ENCODE measurements around the gene CACNG5.

DNA sequence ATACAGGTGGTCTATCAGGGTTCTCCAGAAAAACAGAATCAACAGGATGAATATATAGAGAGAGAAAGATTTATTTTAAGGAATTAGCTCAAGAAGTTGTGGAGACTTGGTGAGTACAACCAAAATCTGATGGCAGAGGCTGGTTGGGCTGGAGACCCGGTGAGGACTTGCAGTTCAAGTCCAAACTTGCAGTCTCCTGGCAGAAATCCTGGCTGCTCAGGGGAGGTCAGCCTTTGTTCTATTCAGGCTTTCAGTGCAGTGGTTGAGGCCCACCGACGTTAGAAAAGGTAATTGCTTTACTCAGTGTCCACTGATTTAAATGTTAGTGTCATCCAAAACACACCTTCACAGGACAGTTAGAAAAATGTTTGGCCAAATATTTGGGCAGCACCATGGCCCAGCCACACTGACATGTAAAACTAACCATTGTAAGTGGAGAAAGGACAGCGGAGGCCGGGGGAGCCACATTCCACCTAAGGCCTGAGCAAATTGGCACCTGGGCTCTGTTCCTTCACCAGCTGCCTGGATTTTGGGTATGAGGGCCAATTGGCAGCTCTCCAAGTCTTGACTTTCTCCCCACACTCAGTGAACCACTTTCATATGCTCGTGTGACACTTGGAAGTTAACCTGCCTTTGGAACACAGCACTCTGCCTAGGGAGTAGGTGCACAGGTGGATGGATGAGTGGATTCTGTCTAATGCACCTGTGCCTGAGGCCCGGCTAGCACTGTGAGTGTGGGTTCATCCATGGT lies 54.7 kb downstream of the CACNG5 start:
- TF ChIP-seq ZNF565 (CRISPR knock-in tag; conservative IDR thresholded peaks at IDR 0.05; ENCODE audit: low read depth) = no peak
- TF ChIP-seq OSR1 (CRISPR knock-in tag; IDR thresholded peaks at IDR 0.05) = no peak
- TF ChIP-seq RARB (CRISPR knock-in tag; IDR thresholded peaks at IDR 0.05) = no peak
- no peak for TF ChIP-seq ZFP3 (CRISPR knock-in tag; IDR thresholded peaks at IDR 0.05)
- TF ChIP-seq ZFP30 (CRISPR knock-in tag; IDR thresholded peaks at IDR 0.05) = no peak
- TF ChIP-seq ESRRG (CRISPR knock-in tag; IDR thresholded peaks at IDR 0.05) = no peak
- no peak for TF ChIP-seq TCF4 (CRISPR knock-in tag; IDR thresholded peaks at IDR 0.05; ENCODE audit: borderline replicate concordance)
- TF ChIP-seq CSDC2 (CRISPR knock-in tag; IDR thresholded peaks at IDR 0.05) = no peak
- TF ChIP-seq BACH2 (CRISPR knock-in tag; IDR thresholded peaks at IDR 0.05; ENCODE audit: borderline replicate concordance) = no peak
- no peak for TF ChIP-seq PPARA (CRISPR knock-in tag; IDR thresholded peaks at IDR 0.05; ENCODE audit: borderline replicate concordance)

All from SK-N-SH treated with all-trans-retinoic acid at 6 μM for 48 hours (cell line).